Heart right ventricle (tissue), 16 donors: ENCODE results near the gene DIP2A. TPM values are rescaled to one million over a fixed set of nuclear protein-coding genes. Genes with fewer than 3 reads are reported as not detected.
"Not testable (repeated sequence)": the region's sequence is repeated elsewhere in the genome, so short reads cannot be mapped to it uniquely, and the experiment has no call there.

Source experiments
- ATAC-seq, 8 donors: fragments of 200-7000 bp; cut with Tn5 transposase; one replicate each; pipeline ENCODE4 v1.9.1; 2020; ENCODE audit warnings: mild to moderate bottlenecking in 8 of 8, moderate library complexity in 8 of 8, moderate number of reproducible peaks in 1 of 8
- DNase-seq, 2 donors: peaks; one replicate each; pipeline ENCODE4 v3.0.0-alpha.2; 2020
- H3K27ac ChIP-seq, 10 donors: fragments of 200-600 bp; sonication (generic) in 2 of 10; one replicate each; pipeline versions ENCODE4 v1.5.0 to v1.8.0; 2020 to 2022; ENCODE audit warnings: mild to moderate bottlenecking in 3 of 10
- H3K27me3 ChIP-seq, 7 donors: fragments of 200-600 bp; one replicate each; pipeline ENCODE4 v1.8.0; 2021 to 2022; ENCODE audit warnings: mild to moderate bottlenecking in 2 of 7
- H3K36me3 ChIP-seq, 9 donors: fragments of 200-600 bp; sonication (generic) in 1 of 9; one replicate each; pipeline versions ENCODE4 v1.5.0 to v1.8.0; 2020 to 2022; ENCODE audit warnings: mild to moderate bottlenecking in 2 of 9
- H3K4me1 ChIP-seq, 9 donors: fragments of 200-600 bp; sonication (generic) in 1 of 9; one replicate each; pipeline versions ENCODE4 v1.5.0 to v1.8.0; 2020 to 2022; ENCODE audit warnings: mild to moderate bottlenecking in 4 of 9
- H3K4me3 ChIP-seq, 10 donors: fragments of 200-600 bp; sonication (generic) in 2 of 10; one replicate each; pipeline versions ENCODE4 v1.5.0 to v1.8.0; 2020 to 2022; ENCODE audit warnings: mild to moderate bottlenecking in 7 of 10, moderate library complexity in 2 of 10
- H3K9me3 ChIP-seq, 11 donors: fragments of 200-600 bp in 10 of 11; sonication (generic) in 2 of 11; one replicate each; pipeline versions ENCODE4 v1.5.0 to v1.8.0; 2013 to 2022; ENCODE audit warnings: mild to moderate bottlenecking in 2 of 11, control low read depth in 1 of 11, moderate library complexity in 1 of 11
- CTCF ChIP-seq, 9 donors: fragments of 200-600 bp; sonication (generic) in 2 of 9; IDR thresholded peaks; one replicate each; pipeline versions ENCODE4 v1.5.0 to v1.8.0; 2021 to 2022; ENCODE audit warnings: antibody characterized with exemption in 9 of 9, mild to moderate bottlenecking in 5 of 9, moderate library complexity in 1 of 9
- WGBS, 2 donors: extraction: QIAGEN DNeasy Blood & Tissue Kit; methylation state at CpG; one replicate each; pipeline ENCODE4 v1.1.7; 2013; ENCODE audit warnings: inconsistent platforms in 1 of 2; 5-methylcytosine and 5-hydroxymethylcytosine counted together
- intact Hi-C, 10 donors: fragments of 100-400 bp; cut with DNase I; formaldehyde crosslinking; loops; one replicate each; pipeline versions ENCODE4 v1.11.1 to v1.14.2; 2022
- polyA plus RNA-seq, 2 donors: library from polyadenylated mRNA; stranded (reverse); fragments of 200-250 nt; gene quantifications; one replicate each; pipeline ENCODE4 v1.2.3, GENCODE V29; 2013
- total RNA-seq, 10 donors: library from RNA; stranded (reverse); fragmentation: NEBNext Ultra II Directional in 3 of 10; extraction: Animal tissue kit (Norgen Biotek cat#: 25700) in 3 of 10; gene quantifications; one replicate each; pipeline versions ENCODE4 v1.2.1 to v1.2.4, GENCODE V29; 2021 to 2023
- donor health status: Arrhythmogenic right ventricular cardiomyopathy.
- donor health status: ischemic (EF 13 %, LVEDD 7.1; RV severe dilation, severe dysfunction).
- donor health status: healthy with polysubstance abuse.
- donor health status: DM: no; HTN: yes; CAD: no.
- donor health status: DM: no; HTN: no; CAD: no.
- donor health status: ischemic (EF 25% LVEDD 6.9; RV normal size, moderate dysfunction).
- donor health status: ischemic (EF 25% LVEDD 5.7; RV mildly dilated, moderate dysfunction).
- donor health status: healthy.
- donor health status: DM: yes; HTN: yes; CAD: no.
- donor health status: Ischemic cardiomyopathy.
- donor health status: ischemic (EF 35%, LVEDD 5.7; RV mildly dilated, moderate dysfunction).
- donor health status: nonischemic (EF 11% LVEDD 7.7; RV severe dilation, severe dysfunction).
- donor health status: DM: yes; HTN: yes; CAD: no.
- donor health status: PGD.
- donor health status: ischemic (EF 29% LVEDD 5.4; RV normal size, mild dysfunction).
- donor health status: nonischemic (EF 23%, LVEDD 6.1; RV moderate dilation, normal function).

DIP2A gene
- total and polyA plus RNA-seq, 12 donors, result 9.4 to 45.2 (median 22.9) TPM

- no peaks in the 10 kb centered on the region for H3K9me3 ChIP-seq
- TF ChIP-seq CTCF (IDR thresholded peaks at IDR 0.05), result no peak
- H3K4me1 ChIP-seq, result peaks cover 0 to 17% (median 6%) of the 10 kb centered on the region in 9 donors
- no peaks in the 10 kb centered on the region for H3K27me3 ChIP-seq
- peaks cover 0 to 96% (median 43%) of the 10 kb centered on the region in 9 donors for H3K36me3 ChIP-seq
- 96 to 97% methylated on average over 23 of the region's 23 CpGs for WGBS, 2 donors
- ATAC-seq (peak in 1 of 8 donors; percentile 6), DNase-seq (no peak)
- intact Hi-C loops, result loop anchor here in 1 of 10 donors (5.0 kb wide), 1 partner anchor 50 kb away; no protein-coding TSS in a partner anchor
- no peak overlapping the region for H3K4me3 ChIP-seq
- H3K27ac ChIP-seq, result no peak overlapping the region
Measured at GRCh38 chr21:46441961-46442498, 16.7 kb upstream of the DIP2A start.

- Histone ChIP-seq H3K27me3 (no peaks in the 10 kb centered on the region), H3K36me3 (peaks cover 0 to 87% (median 40%) of the 10 kb centered on the region in 9 donors), H3K9me3 (peaks cover 0 to under 1% (median 0%) of the 10 kb centered on the region in 11 donors), H3K4me1 (peaks cover 0 to 17% (median 6%) of the 10 kb centered on the region in 9 donors), H3K4me3 (no peak overlapping the region), H3K27ac (peak overlapping the region in 5 of 10 donors; percentile 9 to 59 (median 54))
- no peak for DNase-seq
- 77 to 88% methylated on average over 15 of the region's 15 CpGs for WGBS, 2 donors
- peak in 4 of 8 donors; percentile 12 to 35 (median 18) for ATAC-seq
- intact Hi-C loops, result loop anchor here in 1 of 10 donors (5.0 kb wide), 1 partner anchor 49 kb away; no protein-coding TSS in a partner anchor
- TF ChIP-seq CTCF (IDR thresholded peaks at IDR 0.05), result no peak
Measured at GRCh38 chr21:46442938-46443337, 15.8 kb upstream of the DIP2A start.

GRCh38 chr21:46443910-46444309 lies 14.8 kb upstream of the DIP2A start:
- Histone ChIP-seq H3K27ac (peak overlapping the region in 7 of 10 donors; percentile 11 to 59 (median 32)), H3K27me3 (no peaks in the 10 kb centered on the region), H3K4me3 (no peak overlapping the region), H3K9me3 (peaks cover 0 to 11% (median 6%) of the 10 kb centered on the region in 11 donors), H3K4me1 (peaks cover 0 to 17% (median 6%) of the 10 kb centered on the region in 9 donors), H3K36me3 (peaks cover 0 to 78% (median 40%) of the 10 kb centered on the region in 9 donors)
- DNase-seq (peak; percentile 35 to 54), ATAC-seq (peak; percentile 76 to 95 (median 86))
- intact Hi-C loops, result loop anchor here in 1 of 10 donors (5.0 kb wide), 1 partner anchor 48 kb away; no protein-coding TSS in a partner anchor
- 36 to 52% methylated on average over 8 of the region's 8 CpGs for WGBS, 2 donors
- no peak for TF ChIP-seq CTCF (IDR thresholded peaks at IDR 0.05)

GRCh38 chr21:46448108-46448507 lies 10.6 kb upstream of the DIP2A start:
- Histone ChIP-seq H3K9me3 (peaks cover 0 to 18% (median 8%) of the 10 kb centered on the region in 11 donors), H3K27ac (no peak overlapping the region), H3K4me1 (peaks cover 0 to 14% (median 6%) of the 10 kb centered on the region in 9 donors), H3K36me3 (peaks cover 0 to 44% (median 12%) of the 10 kb centered on the region in 9 donors), H3K4me3 (no peak overlapping the region), H3K27me3 (no peaks in the 10 kb centered on the region)
- 96 to 98% methylated on average over 5 of the region's 5 CpGs for WGBS, 2 donors
- intact Hi-C loops, result no loop called here
- DNase-seq, result no peak
- no peak for ATAC-seq
- no peak for TF ChIP-seq CTCF (IDR thresholded peaks at IDR 0.05)

GRCh38 chr21:46448855-46449254 lies 9.8 kb upstream of the DIP2A start:
- ATAC-seq, H3K4me3 ChIP-seq, H3K27me3 ChIP-seq, H3K27ac ChIP-seq, intact Hi-C loops, DNase-seq: not testable (repeated sequence)
- peaks cover 0 to 41% (median 12%) of the 10 kb centered on the region in 9 donors for H3K36me3 ChIP-seq
- WGBS, 2 donors, result 94% methylated on average over 6 of the region's 6 CpGs
- H3K9me3 ChIP-seq, result peaks cover 0 to 18% (median 8%) of the 10 kb centered on the region in 11 donors
- H3K4me1 ChIP-seq, result peaks cover 0 to 14% (median under 1%) of the 10 kb centered on the region in 9 donors
